ENCODE results near the gene LRP8. TPM values are rescaled to one million over a fixed set of nuclear protein-coding genes. Genes with fewer than 3 reads are reported as not detected.
A peak's percentile ranks its signal among the peaks of the same experiment; 100 is the strongest.

Gene LRP8
- total RNA-seq, 1 experiment from 2014 or later, result 35.4 TPM

- DNase-seq (ENCODE audit: low read depth), result no peak
Observed at GRCh38 chr1:53359934-53360276, 32.0 kb upstream of the LRP8 start.

GRCh38 chr1:53359225-53359933 lies 31.5 kb upstream of the LRP8 start:
- DNase-seq (ENCODE audit: low read depth), result no peak

- no peak for DNase-seq (ENCODE audit: low read depth)
Observed at GRCh38 chr1:53356637-53357036, 28.8 kb upstream of the LRP8 start.

- no peak for DNase-seq (ENCODE audit: low read depth)
Observed at GRCh38 chr1:53354119-53354518, 26.2 kb upstream of the LRP8 start.

- no peak for DNase-seq (ENCODE audit: low read depth)
Observed at GRCh38 chr1:53352561-53352960, 24.7 kb upstream of the LRP8 start.

- no peak for DNase-seq (ENCODE audit: low read depth)
Observed at GRCh38 chr1:53350853-53351767, 23.2 kb upstream of the LRP8 start.

GRCh38 chr1:53349968-53350852 lies 22.3 kb upstream of the LRP8 start:
- DNase-seq (ENCODE audit: low read depth), result no peak

GRCh38 chr1:53349369-53349835 lies 21.5 kb upstream of the LRP8 start:
- DNase-seq (ENCODE audit: low read depth), result no peak

GRCh38 chr1:53348486-53349368 lies 20.9 kb upstream of the LRP8 start:
- no peak for DNase-seq (ENCODE audit: low read depth)

- DNase-seq (ENCODE audit: low read depth), result no peak
Observed at GRCh38 chr1:53346814-53347176, 18.9 kb upstream of the LRP8 start.

- no peak for DNase-seq (ENCODE audit: low read depth)
Observed at GRCh38 chr1:53345996-53346813, 18.3 kb upstream of the LRP8 start.

GRCh38 chr1:53344921-53345838 lies 17.3 kb upstream of the LRP8 start:
- no peak for DNase-seq (ENCODE audit: low read depth)

GRCh38 chr1:53343831-53344668 lies 16.2 kb upstream of the LRP8 start:
- DNase-seq (ENCODE audit: low read depth), result peak; percentile 8

- DNase-seq (ENCODE audit: low read depth), result no peak
Observed at GRCh38 chr1:53342735-53343470, 15.0 kb upstream of the LRP8 start.

GRCh38 chr1:53341961-53342707 lies 14.3 kb upstream of the LRP8 start:
- DNase-seq (ENCODE audit: low read depth), result no peak

GRCh38 chr1:53341521-53341895 lies 13.6 kb upstream of the LRP8 start:
- no peak for DNase-seq (ENCODE audit: low read depth)

Data from RPMI7951 (cell line).